Measurements from ENCODE around the gene PCSK4.

DNA sequence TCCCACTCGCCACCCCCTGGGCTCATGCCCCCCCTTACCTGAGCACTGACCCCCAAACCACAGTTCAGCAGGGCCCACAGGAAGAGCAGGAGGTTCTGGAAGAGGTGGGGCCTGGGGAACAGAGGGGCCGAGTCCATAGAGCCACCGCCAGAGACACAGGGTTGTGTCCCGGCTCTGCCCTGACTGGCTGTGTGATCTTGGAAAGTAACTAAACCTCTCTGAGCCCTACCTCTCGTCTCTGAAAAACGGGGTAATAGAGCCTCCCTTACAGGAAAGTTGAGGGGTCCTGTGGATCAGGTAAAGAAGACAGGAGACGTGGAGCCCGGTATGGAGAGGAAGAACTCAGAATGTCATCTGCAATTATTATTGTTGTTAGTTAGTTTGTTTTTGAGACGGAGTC, 20.7 kb upstream of the PCSK4 start:
- TF ChIP-seq POLR2A (IDR thresholded peaks at IDR 0.05; ENCODE audit: low read depth, low read length) (no peak), SIN3A (IDR thresholded peaks at IDR 0.05; ENCODE audit: low read depth, low read length) (no peak), NRF1 (conservative IDR thresholded peaks at IDR 0.05; ENCODE audit: low read depth, low read length) (no peak), SRF (IDR thresholded peaks at IDR 0.05; ENCODE audit: low read depth in 2 of 2, low read length in 2 of 2) (no peak), NBN (IDR thresholded peaks at IDR 0.05) (no peak), CHD4 (IDR thresholded peaks at IDR 0.05) (no peak), CBX3 (IDR thresholded peaks at IDR 0.05; ENCODE audit: borderline replicate concordance, low read depth) (no peak), CBX5 (IDR thresholded peaks at IDR 0.05; ENCODE audit: low read depth) (no peak)
- TF ChIP-seq, protein P1, sequence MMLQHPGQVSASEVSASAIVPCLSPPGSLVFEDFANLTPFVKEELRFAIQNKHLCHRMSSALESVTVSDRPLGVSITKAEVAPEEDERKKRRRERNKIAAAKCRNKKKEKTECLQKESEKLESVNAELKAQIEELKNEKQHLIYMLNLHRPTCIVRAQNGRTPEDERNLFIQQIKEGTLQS (IDR thresholded peaks at IDR 0.05; ENCODE audit: borderline replicate concordance, extremely low read depth, low read depth, low read length), result no peak
- TF ChIP-seq, protein P2, sequence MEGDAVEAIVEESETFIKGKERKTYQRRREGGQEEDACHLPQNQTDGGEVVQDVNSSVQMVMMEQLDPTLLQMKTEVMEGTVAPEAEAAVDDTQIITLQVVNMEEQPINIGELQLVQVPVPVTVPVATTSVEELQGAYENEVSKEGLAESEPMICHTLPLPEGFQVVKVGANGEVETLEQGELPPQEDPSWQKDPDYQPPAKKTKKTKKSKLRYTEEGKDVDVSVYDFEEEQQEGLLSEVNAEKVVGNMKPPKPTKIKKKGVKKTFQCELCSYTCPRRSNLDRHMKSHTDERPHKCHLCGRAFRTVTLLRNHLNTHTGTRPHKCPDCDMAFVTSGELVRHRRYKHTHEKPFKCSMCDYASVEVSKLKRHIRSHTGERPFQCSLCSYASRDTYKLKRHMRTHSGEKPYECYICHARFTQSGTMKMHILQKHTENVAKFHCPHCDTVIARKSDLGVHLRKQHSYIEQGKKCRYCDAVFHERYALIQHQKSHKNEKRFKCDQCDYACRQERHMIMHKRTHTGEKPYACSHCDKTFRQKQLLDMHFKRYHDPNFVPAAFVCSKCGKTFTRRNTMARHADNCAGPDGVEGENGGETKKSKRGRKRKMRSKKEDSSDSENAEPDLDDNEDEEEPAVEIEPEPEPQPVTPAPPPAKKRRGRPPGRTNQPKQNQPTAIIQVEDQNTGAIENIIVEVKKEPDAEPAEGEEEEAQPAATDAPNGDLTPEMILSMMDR (IDR thresholded peaks at IDR 0.05 in 2 of 3, conservative IDR thresholded peaks at IDR 0.05 in 1 of 3; ENCODE audit: control insufficient read depth in 2 of 3, extremely low read depth in 1 of 3, insufficient read depth in 1 of 3, low read depth in 3 of 3, low read length in 3 of 3), result no peak
- TF ChIP-seq, protein P3, sequence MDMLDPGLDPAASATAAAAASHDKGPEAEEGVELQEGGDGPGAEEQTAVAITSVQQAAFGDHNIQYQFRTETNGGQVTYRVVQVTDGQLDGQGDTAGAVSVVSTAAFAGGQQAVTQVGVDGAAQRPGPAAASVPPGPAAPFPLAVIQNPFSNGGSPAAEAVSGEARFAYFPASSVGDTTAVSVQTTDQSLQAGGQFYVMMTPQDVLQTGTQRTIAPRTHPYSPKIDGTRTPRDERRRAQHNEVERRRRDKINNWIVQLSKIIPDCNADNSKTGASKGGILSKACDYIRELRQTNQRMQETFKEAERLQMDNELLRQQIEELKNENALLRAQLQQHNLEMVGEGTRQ (IDR thresholded peaks at IDR 0.05; ENCODE audit: borderline replicate concordance, low read depth, low read length), result no peak
- TF ChIP-seq, protein P4, sequence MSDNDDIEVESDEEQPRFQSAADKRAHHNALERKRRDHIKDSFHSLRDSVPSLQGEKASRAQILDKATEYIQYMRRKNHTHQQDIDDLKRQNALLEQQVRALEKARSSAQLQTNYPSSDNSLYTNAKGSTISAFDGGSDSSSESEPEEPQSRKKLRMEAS (IDR thresholded peaks at IDR 0.05; ENCODE audit: low read depth, low read length), result no peak

All from GM12878 (cell line).